Measurements from ENCODE around the gene IKZF5. TPM values are rescaled to one million over a fixed set of nuclear protein-coding genes. Genes with fewer than 3 reads are reported as not detected.
A peak's percentile ranks its signal among the peaks of the same experiment; 100 is the strongest.

Gene IKZF5, protein sequence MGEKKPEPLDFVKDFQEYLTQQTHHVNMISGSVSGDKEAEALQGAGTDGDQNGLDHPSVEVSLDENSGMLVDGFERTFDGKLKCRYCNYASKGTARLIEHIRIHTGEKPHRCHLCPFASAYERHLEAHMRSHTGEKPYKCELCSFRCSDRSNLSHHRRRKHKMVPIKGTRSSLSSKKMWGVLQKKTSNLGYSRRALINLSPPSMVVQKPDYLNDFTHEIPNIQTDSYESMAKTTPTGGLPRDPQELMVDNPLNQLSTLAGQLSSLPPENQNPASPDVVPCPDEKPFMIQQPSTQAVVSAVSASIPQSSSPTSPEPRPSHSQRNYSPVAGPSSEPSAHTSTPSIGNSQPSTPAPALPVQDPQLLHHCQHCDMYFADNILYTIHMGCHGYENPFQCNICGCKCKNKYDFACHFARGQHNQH
- 13.4 TPM for total RNA-seq

DNA sequence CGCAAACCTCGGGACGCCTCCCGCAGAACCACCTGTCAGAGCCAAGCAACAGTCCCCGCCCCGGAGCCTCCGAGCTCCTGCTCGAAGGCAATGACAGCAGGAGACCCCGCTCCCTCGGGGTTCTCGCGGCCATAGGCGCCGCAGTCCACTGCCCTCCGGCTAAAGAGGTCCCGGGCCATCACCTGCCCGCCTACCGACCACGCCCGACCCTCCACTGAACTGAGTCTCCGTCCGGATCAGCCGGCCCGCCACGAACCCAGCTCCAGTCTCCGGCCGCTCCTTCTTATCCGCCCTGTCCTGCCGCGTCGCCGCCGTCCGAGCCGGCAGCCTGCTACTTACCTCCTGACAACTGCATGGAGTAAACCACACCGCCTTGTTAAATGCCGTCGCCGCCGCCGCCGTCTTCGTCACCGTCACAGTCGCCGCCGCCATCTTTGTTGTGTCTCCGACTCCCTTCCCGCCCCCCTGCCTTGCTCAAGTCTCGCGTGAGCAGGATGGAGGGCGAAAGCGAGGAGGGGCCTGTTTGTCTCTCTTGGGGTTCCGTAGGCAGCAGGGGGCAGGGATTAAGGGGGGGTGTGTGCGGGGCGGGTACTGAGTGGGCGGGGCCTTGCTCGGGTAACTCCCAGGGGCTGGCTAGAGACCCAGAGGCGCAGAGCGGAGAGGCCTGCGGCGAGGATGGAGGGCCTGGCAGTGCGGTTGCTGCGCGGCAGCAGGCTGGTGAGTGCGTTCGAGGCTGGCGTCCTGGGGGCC lies at the start of gene IKZF5, which contains the start of gene ACADSB:
Gene IKZF5, minus strand, starts transcription at position 441 of the 750 bp plus-strand sequence. CDS start 10,170 bp downstream, outside the sequence.
Gene ACADSB, plus strand, starts transcription at position 652 of the 750 bp plus-strand sequence. Its CDS starts 24 bp downstream, at position 676.
- DNase-seq = peak; percentile 97

DNA sequence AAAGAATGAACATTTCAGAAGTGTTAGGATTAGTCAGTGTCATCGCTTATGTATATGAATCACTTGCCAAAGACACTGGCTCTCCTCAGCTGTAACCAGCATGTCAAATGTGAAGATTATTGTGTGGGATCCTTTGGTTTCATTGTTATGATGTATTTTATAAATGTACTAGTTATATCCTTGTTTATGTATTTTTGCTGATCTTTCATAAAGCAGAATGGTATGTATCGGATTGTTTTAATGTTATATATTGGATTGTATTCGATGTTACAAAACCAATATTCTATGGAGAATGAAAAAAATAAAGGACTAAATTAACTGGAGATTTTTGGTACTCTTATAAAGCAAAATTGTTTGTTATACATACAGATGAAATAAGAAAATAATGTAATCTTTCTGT lies 49.4 kb upstream of the IKZF5 start:
- no peak for DNase-seq

DNA sequence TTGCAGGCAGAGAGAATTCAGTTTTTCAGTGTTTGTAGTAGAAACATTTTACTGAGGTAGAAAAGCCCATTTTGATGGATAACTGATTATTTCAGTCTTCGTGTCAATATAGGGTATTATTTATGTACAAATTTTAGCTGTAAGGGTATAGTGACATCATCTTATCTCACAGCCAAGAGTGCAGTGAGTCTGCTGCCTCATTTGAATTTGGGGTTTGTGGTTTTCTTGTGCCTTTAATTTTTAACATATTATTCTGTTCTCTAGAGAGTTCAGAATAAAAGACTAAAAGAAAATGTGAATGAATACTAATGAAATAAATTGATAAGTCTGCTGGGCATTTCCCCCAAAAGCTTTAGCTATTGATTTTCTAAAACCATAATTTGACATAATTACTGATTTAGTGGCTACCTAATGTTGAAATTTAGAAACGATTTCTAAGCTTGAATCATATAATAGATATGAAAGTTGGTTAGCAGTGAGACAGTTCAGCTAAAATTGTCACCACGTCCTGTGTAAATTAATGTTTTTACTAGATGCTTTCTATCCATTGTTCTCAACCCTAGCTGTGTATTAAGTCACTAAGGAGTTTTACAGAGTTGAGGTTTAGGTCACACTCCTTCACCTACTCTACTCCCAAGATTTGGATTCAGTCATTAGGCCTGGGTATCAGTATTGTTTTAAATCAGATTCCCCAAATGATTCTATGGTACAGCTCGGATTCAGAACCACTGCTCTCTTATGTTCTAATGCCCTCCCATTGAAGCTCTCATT lies 37.6 kb upstream of the IKZF5 start:
- no peak for DNase-seq

DNA sequence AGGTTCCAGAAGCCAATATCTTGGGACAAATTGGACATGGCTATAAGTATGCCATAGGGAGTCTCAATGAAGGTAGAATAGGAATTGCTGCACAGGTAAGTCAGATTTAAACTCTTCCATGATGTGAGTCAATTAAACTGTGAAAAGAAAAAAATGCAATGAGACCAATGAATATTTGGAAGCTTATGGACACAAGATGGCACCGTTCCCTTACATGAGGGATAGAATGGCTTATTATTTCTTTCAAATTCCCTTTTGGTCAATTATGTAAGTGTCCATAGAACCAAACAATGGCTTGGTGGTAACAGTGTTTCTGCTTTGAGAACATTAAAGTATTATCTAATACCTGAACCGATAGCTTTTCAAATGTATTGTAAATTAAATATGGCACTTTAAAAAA lies 35.8 kb upstream of the IKZF5 start:
- DNase-seq = no peak

DNA sequence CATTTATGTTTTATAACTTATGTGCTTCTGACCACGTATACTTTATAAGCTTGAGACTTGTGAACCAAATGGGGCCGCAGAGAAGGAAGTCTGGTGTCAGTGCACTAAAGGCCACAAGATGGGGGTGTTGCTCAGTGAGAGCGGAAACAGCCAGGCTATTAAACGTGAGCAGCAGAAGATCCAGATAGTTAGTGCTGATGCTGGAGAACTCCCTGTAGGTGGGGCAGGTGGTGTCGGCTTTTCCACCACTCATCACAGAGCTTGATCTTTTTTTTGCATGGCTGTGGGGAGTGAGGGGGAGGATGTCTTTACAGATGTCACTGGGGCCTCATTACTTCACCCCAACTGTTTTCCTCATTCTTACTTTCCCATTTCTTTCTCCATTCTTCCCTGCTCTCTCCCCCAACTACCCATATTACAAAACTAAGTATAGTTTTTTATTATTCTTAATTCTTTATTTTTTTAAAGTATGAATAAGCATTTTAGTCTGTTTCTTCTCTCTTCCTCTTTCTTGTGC lies 34.9 kb upstream of the IKZF5 start:
- DNase-seq = peak; percentile 21

DNA sequence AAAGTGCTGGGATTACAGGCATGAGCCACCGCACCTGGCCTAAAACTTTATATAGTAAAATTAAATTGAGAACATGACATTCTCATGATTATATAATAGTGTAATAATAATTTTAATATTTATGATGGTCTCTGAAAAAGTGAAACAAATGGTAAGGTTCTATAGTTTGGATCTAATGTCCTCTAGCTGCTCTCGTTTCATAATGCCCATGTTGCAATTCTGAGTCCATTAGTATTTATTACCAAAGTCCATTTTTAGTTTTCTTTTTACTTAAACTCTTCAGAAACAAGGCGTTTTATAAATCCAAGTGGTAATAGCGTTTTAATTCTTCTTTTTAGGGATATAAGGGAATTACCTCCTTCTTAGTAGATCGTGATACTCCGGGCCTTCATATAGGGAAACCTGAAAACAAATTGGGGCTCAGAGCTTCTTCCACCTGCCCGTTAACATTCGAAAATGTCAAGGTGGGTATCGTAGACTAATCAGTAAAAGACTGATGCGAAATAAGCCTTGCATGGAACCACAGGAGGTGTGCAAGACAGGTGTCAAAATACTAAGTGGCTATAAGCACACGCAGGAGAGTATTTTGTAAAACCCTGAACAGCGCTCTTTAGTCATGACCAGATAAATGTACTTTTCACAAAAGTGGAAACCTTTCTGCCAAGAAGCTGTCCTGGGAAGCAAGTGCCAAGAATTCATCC lies 34.3 kb upstream of the IKZF5 start:
- DNase-seq = no peak

DNA sequence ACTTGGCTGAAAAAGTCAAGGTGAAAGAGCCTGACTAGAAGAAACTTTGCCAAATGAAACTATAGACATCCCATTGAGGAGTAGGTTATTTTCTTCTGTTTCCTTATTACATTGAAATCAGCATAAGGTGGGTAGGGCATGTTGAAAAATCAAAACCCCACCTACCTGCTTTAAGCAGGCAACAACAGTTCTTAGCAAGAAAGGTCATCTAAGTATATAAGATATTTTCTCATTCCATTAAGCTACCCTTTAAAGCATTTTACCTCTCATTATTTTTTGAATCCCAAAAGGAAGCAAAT lies 31.0 kb upstream of the IKZF5 start:
- DNase-seq = no peak

DNA sequence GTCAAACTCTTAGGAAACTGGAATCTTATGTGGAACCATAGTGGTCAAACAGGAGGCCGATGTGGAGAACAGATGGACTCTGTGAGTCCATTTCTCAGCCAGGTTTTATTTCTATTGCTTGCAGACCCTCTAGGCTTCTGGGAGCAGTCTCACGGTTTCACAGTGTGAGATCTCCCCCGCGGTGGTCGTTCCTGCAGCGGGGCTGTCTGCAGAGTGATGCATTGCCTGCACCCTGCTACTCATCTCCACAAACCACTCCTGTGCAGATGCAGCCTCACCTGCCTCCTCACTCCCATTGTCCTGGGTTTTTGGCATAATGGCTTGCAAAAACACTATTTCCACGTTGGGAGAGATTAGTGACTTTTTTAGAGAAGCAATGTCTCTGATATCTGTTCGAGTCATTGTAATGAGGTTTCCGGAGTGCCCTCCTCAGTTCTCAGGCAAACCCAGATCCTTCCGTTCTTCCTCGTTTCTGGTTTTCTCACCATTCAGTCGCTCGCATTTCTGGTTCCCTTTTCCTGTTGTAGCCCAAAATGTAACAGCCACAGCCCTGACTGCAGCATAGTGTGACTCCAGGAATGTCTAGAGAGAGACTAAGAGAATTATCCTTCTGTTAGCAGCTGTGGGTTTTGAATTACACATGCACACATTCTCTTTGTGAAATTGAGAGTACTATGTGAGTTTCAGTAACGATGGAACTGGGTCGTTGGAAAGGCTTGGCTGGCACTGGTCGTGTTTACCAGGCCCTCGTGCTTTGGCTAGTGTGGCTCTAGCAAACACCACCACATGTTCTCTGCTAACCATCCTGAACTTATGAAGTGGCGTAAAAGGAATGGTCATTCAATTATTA lies 30.4 kb upstream of the IKZF5 start:
- DNase-seq = no peak

DNA sequence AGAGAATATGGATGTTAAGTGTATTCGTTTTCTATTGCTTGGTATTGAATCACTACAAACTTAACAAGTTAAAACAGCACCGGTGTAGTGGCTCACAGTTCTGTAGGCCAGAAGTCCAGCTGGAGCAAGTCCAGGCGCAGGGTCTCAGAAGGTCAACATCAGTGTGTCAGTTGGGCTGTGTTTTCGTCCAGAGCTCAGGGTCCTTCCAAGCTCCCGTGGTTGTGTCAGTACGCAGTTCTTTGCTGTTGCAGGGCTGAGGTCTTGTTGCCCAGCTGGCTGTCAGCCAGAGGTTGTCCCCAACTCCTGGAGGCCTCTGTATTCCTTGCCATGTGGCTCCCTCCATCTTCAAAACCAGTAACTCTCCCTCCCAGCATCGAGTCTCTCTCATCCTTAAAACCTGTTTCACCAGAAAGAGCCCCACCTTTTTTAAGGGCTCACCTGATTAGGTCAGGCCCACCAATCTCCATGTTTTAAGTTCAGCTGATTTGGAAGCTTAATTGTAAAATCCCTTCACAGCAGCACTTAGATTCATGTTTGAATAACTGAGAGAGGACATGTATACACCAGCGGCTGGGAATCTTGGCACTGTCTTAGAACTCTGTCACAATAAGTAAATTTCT lies 27.0 kb upstream of the IKZF5 start:
- DNase-seq = no peak

DNA sequence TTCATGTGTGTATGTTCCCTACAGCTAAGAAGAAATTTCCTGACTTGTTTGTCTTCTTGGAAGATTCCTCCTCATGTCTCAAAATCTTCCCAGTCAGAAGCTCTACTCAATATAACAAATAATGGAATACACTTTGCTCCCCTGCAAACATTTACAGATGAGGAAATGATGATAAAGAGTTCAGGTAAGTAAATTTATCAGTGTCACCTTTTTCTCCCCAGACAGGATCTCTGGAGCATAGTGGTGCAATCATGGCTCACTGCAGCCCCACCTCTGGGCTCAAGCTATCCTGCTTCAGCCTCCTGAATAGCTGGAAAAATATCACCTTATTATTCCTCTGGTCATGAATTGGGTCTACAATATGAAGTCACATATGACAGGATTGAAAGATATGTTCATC lies 25.7 kb upstream of the IKZF5 start:
- DNase-seq = no peak

DNA sequence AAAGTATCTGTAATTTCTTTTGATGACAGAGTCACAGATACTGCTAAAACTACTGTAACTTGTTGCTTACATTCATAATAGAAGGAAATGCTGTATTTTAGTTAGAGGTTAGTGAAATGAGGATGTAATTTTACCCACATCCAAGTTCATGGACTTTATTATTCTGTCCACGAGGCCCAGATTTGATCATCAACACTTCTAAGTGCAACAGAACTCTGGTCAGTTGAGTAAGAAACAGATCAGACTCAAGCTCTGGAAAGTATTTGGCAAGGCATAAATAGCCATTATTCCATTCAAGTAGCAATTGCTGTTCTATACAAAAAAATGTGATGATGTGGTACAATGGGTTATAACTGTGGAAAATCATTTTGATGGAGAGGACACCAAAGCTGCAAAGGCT lies 22.5 kb upstream of the IKZF5 start:
- DNase-seq = no peak

DNA sequence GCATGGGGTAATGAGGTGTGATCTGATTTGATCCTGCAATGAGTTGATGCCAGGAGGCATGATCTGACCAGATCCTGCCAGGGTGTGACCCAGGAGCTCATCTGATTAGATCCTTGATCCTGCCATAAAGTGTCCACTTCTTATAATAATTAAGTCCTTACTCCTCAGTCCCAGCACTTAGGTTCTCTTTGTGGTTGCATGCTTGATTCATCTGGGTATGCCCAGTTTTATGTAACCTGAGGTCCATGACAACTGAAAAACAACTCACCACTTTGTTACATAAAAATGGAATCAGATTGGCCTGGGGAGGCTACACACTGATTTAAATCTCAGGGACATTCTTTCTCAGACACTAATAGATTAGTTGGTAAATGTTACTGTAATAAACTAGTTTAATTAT lies 19.3 kb upstream of the IKZF5 start:
- no peak for DNase-seq

DNA sequence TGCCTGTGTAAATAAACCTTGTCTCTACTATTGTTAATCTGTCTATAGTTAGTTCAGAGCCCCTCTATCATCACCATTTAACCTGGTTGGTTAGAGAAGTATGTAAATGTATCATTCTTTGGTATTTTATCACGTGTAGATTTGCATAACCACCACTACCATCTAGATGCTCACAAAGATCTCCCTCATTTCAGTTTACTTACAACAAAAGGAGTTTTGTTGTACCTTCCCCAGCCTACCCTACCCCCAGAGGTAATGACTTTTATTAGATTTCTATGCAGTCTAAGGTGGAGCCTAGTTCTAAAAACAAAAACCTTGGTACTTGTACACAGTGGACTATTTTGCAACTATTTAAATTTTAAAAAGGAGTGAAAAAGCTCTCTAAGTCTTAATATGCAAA lies 17.7 kb upstream of the IKZF5 start:
- DNase-seq = no peak

DNA sequence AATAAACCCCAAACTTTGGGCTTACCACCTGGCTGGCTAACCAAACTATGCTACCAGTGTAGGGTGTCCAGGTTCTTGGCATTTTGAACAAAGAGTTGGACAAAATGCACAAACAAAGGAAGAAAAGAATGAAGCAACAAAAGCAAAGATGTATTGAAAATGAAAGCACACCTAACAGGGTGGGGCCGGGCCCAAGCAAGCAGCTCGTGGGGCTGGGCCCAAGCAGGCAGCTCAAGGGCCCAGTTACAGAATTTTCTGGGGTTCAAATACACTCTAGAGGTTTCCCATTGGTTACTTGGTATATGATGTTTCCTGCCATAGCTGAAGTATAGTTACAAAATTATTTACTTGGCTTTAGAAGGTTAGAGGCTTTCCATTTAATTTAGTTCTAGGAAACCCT lies 15.9 kb upstream of the IKZF5 start:
- no peak for DNase-seq

DNA sequence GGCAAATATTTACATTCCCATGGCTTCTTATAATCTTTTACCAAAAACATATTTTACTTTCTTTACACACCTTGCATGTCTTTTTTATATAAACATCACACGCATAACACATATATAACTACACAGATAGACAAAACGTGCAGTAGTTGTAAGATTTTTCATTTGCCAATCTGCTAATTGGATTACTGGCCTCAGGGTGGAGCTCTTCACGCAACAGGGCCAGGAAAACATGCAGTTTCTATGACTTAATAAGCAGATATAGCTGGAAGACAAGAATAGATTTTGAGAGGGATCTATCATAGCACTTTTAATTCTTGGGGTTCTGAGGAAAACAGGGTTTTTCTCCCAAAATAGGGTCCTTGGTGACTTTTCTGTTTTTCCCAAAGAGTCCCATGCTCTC lies 12.9 kb upstream of the IKZF5 start:
- no peak for DNase-seq

DNA sequence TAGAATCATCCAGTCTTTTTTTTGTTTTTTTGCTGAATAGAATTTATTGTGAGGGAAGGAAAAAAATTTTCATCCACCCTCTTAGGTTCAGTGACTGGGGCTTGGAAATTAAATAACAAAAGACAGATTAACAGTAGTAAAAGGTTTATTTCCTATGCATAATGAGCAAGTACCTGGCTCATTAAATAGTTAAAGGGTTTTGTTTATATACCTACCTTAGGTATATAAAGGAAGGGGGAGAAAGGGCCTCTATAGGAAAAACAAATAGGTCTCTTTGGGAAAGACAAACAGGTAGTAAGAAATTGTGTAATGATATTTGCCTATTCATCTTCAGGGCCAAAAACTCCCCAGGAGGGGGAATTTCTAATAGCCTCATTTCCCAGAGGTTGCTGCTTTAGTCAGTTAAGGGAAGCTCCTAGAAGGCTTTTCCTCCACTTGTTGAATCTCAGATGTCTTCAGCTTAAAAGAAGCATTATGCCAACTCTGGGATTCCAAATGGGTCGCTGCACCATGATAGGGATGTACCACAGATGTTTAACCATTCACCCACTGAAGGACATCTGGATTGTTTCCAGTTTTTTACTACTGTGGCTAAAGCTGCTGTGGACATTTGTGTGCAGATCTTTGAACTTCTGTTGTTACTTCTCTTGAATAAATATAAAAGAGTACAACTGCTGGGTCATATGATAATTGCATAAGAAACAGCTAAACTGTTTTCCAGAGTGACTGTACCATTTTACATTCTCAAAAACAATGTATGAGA lies 11.5 kb upstream of the IKZF5 start:
- DNase-seq = no peak

DNA sequence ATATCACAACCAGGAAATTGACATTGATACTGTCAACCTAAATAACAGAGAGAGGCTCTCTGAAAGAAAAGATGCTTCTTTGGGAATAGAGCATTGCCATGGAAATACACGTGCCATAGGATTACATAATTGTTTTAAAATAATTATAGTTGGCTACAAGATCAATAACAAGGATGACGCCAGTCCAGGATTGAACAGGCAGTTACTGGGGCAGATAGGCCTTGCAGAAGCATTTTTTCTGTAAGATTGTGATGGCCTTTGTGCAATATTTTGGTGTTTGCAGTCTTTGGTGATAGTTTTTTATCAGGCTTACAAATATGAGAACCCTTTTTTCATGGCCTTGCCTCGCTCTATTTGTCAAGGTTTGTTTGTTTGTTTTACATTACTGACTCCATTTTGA lies 10.7 kb upstream of the IKZF5 start:
- DNase-seq = no peak

DNA sequence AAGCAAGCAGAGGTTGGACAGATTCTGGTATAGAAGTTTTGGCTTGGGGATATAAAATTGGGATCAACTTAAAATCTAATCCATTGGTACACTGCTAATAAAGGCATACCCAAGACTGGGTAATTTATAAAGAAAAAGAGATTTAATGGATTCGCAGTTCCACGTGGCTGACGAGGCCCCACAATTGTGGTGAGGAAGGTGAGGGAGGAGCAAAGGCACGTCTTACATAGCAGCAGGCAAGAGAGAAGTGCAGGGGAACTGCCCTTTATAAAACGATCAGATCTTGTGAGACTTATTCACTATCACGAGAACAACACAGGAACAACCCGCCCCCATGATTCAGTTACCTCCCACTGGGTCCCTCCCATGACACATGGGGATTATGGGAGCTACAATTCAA lies 9.9 kb upstream of the IKZF5 start:
- DNase-seq = no peak

DNA sequence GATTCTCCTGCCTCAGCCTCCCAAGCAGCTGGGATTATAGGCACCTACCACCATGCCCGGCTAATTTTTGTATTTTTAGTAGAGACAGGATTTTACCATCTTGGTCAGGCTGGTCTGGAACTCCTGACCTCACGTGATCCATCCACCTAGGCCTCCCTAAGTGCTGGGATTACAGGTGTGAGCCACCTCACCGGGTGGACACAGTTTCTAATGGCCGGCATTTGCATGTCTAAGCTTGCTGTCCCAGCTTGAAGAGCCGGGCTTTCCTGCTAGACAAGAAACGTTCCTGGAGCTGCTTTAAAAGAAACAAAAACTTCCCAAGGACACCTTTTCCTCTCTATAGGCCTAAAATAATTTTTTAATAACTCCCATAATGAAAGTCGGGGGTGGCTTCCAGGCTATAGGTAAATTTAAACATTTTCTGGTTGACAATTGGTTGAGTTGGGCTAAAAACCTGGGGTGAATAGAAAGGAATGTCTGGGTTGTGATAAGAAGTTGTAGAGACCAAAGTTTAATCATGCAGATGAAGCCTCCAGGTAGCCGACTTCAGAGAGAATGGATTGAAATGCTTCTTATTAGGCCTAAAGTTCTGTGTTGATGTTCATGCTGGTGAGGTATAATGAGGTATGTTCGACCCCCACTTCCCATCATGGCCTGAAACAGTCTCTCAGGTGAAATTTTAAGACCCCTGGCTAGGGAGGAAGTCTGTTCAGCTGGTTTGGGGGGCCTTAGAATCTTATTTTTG lies 9.0 kb upstream of the IKZF5 start:
- no peak for DNase-seq

Data from occipital lobe (tissue), 2 donors.